ENCODE data around the gene SORCS1. TPM values are rescaled to one million over a fixed set of nuclear protein-coding genes. Genes with fewer than 3 reads are reported as not detected.

Gene SORCS1
- total and polyA plus RNA-seq, 2 experiments from 2014 or later, result not detected

DNA sequence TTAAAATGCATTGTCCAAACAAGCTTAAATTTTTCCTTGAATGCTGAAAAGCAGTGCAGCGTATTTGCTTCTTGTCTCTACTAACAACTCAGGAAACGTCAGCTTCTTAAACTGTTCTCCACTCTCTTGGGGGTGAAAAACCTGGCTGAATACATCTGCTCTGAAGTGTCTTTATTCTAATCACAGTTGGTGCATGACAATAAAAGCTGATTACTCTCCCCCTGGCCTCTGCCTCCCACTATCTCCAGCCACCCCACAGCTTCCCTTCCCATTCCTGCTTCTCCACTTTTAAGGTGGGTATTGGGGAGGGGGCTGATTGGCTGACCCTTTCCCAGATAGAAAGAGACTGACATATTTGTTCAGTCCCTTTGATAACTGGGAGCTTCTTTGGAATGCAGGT lies 456.0 kb downstream of the SORCS1 start:
- H3K4me3 ChIP-seq, result no peak overlapping the region
- no peaks in the 10 kb centered on the region for H4K20me1 ChIP-seq (ENCODE audit: insufficient read depth)
- in situ Hi-C loops (cut with MboI), result loop anchor here (25.0 kb wide), 2 partner anchors 1104 to 1829 kb away; no protein-coding TSS in a partner anchor
- H3K9me3 ChIP-seq (ENCODE audit: low read depth), result no peaks in the 10 kb centered on the region
- H2AFZ ChIP-seq, result no peak overlapping the region
- 37 to 61% methylated on average over 2 of the region's 2 CpGs for WGBS, 2 experiments (ENCODE audit: low coverage in 1 of 2, low lambda C conversion rate in 2 of 2, missing lambda C conversion rate in 2 of 2)
- H3K9me2 ChIP-seq (ENCODE audit: insufficient read depth), result no peaks in the 10 kb centered on the region
- H3K27ac ChIP-seq, result no peak overlapping the region
- no peak overlapping the region for H3K4me2 ChIP-seq (ENCODE audit: unreplicated experiment)
- no peaks in the 10 kb centered on the region; the same call in none of the 2 replicates for H3K27me3 ChIP-seq (replicated peaks; ENCODE audit: insufficient read depth)
- no peaks in the 10 kb centered on the region for H3F3A ChIP-seq (ENCODE audit: insufficient read depth)
- H3K79me2 ChIP-seq (ENCODE audit: insufficient read depth), result no peaks in the 10 kb centered on the region
- no peaks in the 10 kb centered on the region for H3K4me1 ChIP-seq (ENCODE audit: insufficient read depth)
- TF ChIP-seq EZH2 (IDR thresholded peaks at IDR 0.05; ENCODE audit: insufficient read depth, poor library complexity, severe bottlenecking) (no peak), EZH2phosphoT487 (IDR thresholded peaks at IDR 0.05; ENCODE audit: insufficient read depth, low read depth) (no peak)
- H3K9ac ChIP-seq, result no peak overlapping the region
- no peaks in the 10 kb centered on the region for H3K36me3 ChIP-seq (ENCODE audit: low read depth)
- DNase-seq, result no peak

DNA sequence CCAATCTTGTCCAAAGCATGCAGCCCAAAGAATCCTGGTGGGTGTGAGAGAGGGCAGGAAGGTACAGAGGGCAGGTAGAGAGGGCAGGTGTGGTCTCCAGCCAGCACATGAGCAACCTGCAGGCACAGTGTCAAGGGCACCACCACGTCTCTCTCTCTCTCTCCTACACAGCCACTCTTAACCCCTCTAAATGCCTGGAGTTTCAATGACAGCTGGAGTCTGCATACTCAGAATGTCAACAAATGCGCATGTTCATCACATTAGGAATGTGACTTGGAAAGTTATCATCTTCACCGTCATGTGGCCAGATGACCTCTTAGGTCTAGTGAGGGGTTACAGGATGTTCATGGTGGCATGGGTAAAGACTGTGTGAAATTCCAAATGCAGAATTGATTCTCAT lies 456.8 kb downstream of the SORCS1 start:
- H3K79me2 ChIP-seq (ENCODE audit: insufficient read depth), result no peaks in the 10 kb centered on the region
- no peaks in the 10 kb centered on the region for H4K20me1 ChIP-seq (ENCODE audit: insufficient read depth)
- in situ Hi-C loops (cut with MboI), result loop anchor here (25.0 kb wide), 2 partner anchors 1105 to 1830 kb away; no protein-coding TSS in a partner anchor
- no peaks in the 10 kb centered on the region for H3K4me1 ChIP-seq (ENCODE audit: insufficient read depth)
- no peaks in the 10 kb centered on the region for H3K36me3 ChIP-seq (ENCODE audit: low read depth)
- no peak overlapping the region for H3K9ac ChIP-seq
- no peak for TF ChIP-seq EZH2 (IDR thresholded peaks at IDR 0.05; ENCODE audit: insufficient read depth, poor library complexity, severe bottlenecking)
- TF ChIP-seq EZH2phosphoT487 (IDR thresholded peaks at IDR 0.05; ENCODE audit: insufficient read depth, low read depth), result no peak
- 14 to 23% methylated on average over 3 of the region's 3 CpGs for WGBS, 2 experiments (ENCODE audit: low coverage in 1 of 2, low lambda C conversion rate in 2 of 2, missing lambda C conversion rate in 2 of 2)
- no peak for DNase-seq
- no peaks in the 10 kb centered on the region; the same call in none of the 2 replicates for H3K27me3 ChIP-seq (replicated peaks; ENCODE audit: insufficient read depth)
- no peak overlapping the region for H3K4me2 ChIP-seq (ENCODE audit: unreplicated experiment)
- no peaks in the 10 kb centered on the region for H3F3A ChIP-seq (ENCODE audit: insufficient read depth)
- H2AFZ ChIP-seq, result no peak overlapping the region
- no peaks in the 10 kb centered on the region for H3K9me3 ChIP-seq (ENCODE audit: low read depth)
- H3K9me2 ChIP-seq (ENCODE audit: insufficient read depth), result no peaks in the 10 kb centered on the region
- H3K4me3 ChIP-seq, result no peak overlapping the region
- H3K27ac ChIP-seq, result no peak overlapping the region

DNA sequence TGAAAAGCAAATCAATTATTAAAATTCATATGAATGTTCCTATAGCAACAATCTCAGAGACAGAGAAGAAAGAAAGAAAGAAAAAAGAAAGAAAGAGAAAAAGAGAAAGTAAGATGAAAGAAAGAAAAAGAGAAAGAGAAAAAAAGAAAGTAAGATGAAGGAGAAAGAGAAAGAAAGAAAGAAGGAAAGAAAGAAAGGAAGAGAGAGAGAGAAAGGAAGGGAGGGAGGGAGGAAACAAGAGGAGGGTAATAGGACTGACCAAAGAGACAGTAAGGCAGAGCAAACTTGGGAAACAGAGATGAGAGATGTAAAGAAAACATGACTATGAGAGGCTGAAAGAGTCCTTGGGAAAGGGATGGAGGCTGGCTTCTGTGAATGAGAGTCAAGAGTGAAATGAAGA lies 458.4 kb downstream of the SORCS1 start:
- Histone ChIP-seq H4K20me1 (ENCODE audit: insufficient read depth) (no peaks in the 10 kb centered on the region), H3K27me3 (replicated peaks; ENCODE audit: insufficient read depth) (no peaks in the 10 kb centered on the region; the same call in 1 of the 2 replicates), H3K4me3 (peak overlapping the region; percentile 57), H3K9me3 (ENCODE audit: low read depth) (no peaks in the 10 kb centered on the region), H3K4me2 (ENCODE audit: unreplicated experiment) (no peak overlapping the region), H3F3A (ENCODE audit: insufficient read depth) (no peaks in the 10 kb centered on the region), H3K4me1 (ENCODE audit: insufficient read depth) (no peaks in the 10 kb centered on the region), H3K9ac (no peak overlapping the region), H3K27ac (no peak overlapping the region), H3K79me2 (ENCODE audit: insufficient read depth) (no peaks in the 10 kb centered on the region), H3K36me3 (ENCODE audit: low read depth) (no peaks in the 10 kb centered on the region), H3K9me2 (ENCODE audit: insufficient read depth) (no peaks in the 10 kb centered on the region), H2AFZ (peak overlapping the region; percentile 77)
- no peak for TF ChIP-seq EZH2phosphoT487 (IDR thresholded peaks at IDR 0.05; ENCODE audit: insufficient read depth, low read depth)
- TF ChIP-seq EZH2 (IDR thresholded peaks at IDR 0.05; ENCODE audit: insufficient read depth, poor library complexity, severe bottlenecking), result no peak
- no peak for DNase-seq
- in situ Hi-C loops (cut with MboI), result loop anchor here (25.0 kb wide), 2 partner anchors 1106 to 1831 kb away; no protein-coding TSS in a partner anchor

DNA sequence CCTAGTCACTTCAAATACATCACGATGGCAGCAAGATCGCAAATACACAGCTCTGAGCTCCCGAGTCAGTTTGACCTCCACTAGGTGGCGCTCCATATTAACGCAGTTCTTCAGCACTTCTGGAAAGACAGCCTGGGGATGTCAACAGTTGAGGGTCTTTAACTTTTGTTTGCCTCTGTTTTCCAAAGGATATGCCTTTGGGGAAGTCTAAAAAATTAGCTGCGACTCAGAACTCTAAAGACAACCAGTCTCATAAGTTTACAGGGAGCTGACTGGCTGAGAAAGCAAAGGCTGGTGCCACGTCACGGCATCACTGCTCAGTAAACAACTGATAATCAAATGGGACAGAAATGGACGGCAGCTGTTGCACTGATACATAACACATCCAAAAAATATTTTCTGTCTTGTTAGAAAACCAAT lies 458.8 kb downstream of the SORCS1 start:
- H3K36me3 ChIP-seq (ENCODE audit: low read depth), result no peaks in the 10 kb centered on the region
- H3K79me2 ChIP-seq (ENCODE audit: insufficient read depth), result no peaks in the 10 kb centered on the region
- H3K4me3 ChIP-seq, result peak overlapping the region; percentile 57
- no peaks in the 10 kb centered on the region for H4K20me1 ChIP-seq (ENCODE audit: insufficient read depth)
- TF ChIP-seq EZH2phosphoT487 (IDR thresholded peaks at IDR 0.05; ENCODE audit: insufficient read depth, low read depth) (no peak), EZH2 (IDR thresholded peaks at IDR 0.05; ENCODE audit: insufficient read depth, poor library complexity, severe bottlenecking) (no peak)
- no peaks in the 10 kb centered on the region for H3K9me3 ChIP-seq (ENCODE audit: low read depth)
- peak; percentile 75 for DNase-seq
- 1 to 3% methylated on average over 9 of the region's 9 CpGs for WGBS, 2 experiments (ENCODE audit: low coverage in 1 of 2, low lambda C conversion rate in 2 of 2, missing lambda C conversion rate in 2 of 2)
- no peaks in the 10 kb centered on the region; the same call in 1 of the 2 replicates for H3K27me3 ChIP-seq (replicated peaks; ENCODE audit: insufficient read depth)
- peak overlapping the region; percentile 77 for H2AFZ ChIP-seq
- in situ Hi-C loops (cut with MboI), result loop anchor here (25.0 kb wide), 2 partner anchors 1107 to 1832 kb away; no protein-coding TSS in a partner anchor
- no peak overlapping the region for H3K27ac ChIP-seq
- H3F3A ChIP-seq (ENCODE audit: insufficient read depth), result no peaks in the 10 kb centered on the region
- no peaks in the 10 kb centered on the region for H3K9me2 ChIP-seq (ENCODE audit: insufficient read depth)
- H3K4me1 ChIP-seq (ENCODE audit: insufficient read depth), result no peaks in the 10 kb centered on the region
- peak overlapping the region; percentile 80 for H3K4me2 ChIP-seq (ENCODE audit: unreplicated experiment)
- H3K9ac ChIP-seq, result 0 out of 2 replicates have a peak overlapping the region, but pooled peaks have one; percentile 23

Measured in GM23248 (cell line).